Colonic mucosa (tissue), 4 donors: Measurements from ENCODE around the gene GMDS. TPM values are rescaled to one million over a fixed set of nuclear protein-coding genes. Genes with fewer than 3 reads are reported as not detected.

Source experiments
- DNase-seq: peaks from one replicate; pipeline ENCODE4 v3.0.0-alpha.2; 2020
- H3K27ac ChIP-seq: fragments of 200-600 bp; one replicate; pipeline ENCODE4 v1.8.0; 2021
- H3K27me3 ChIP-seq: fragments of 200-600 bp; one replicate; pipeline ENCODE4 v1.8.0; 2021
- H3K36me3 ChIP-seq: fragments of 200-600 bp; one replicate; pipeline ENCODE4 v1.8.0; 2021
- H3K4me1 ChIP-seq: fragments of 200-600 bp; one replicate; pipeline ENCODE4 v1.8.0; 2021; ENCODE audit warnings: mild to moderate bottlenecking
- H3K4me3 ChIP-seq: fragments of 200-600 bp; one replicate; pipeline ENCODE4 v1.8.0; 2021
- H3K9ac ChIP-seq, 2 donors: one replicate each; pipeline ENCODE4 v1.7.0; 2013; ENCODE audit warnings: control low read depth in 2 of 2, low read depth in 2 of 2, low read length in 2 of 2
- H3K9me3 ChIP-seq: fragments of 200-600 bp; one replicate; pipeline ENCODE4 v1.8.0; 2021
- CTCF ChIP-seq: fragments of 200-600 bp; IDR thresholded peaks from one replicate; pipeline ENCODE4 v1.8.0; 2022; ENCODE audit warnings: antibody characterized with exemption, mild to moderate bottlenecking
- intact Hi-C: fragments of 100-400 bp; cut with DNase I; formaldehyde crosslinking; loops from one replicate; pipeline ENCODE4 v1.14.1; 2022
- total RNA-seq, 2 donors: library from RNA; stranded (reverse); fragmentation: NEBNext Ultra II Directional in 1 of 2; extraction: Animal tissue kit (Norgen Biotek cat#: 25700) in 1 of 2; gene quantifications; one replicate each; pipeline ENCODE4 v1.2.1, GENCODE V29; 2021
- donor health status: healthy.
- donor health status: DM: no; HTN: no; CAD: no.
- donor health status: DM: no; HTN: no; CAD: no.

The GMDS gene
- total RNA-seq, 2 donors from 2014 or later, result 247 to 272 TPM

- no peak for DNase-seq
- Histone ChIP-seq H3K27ac (no peak overlapping the region), H3K36me3 (no peaks in the 10 kb centered on the region), H3K9ac (no peak overlapping the region), H3K9me3 (no peaks in the 10 kb centered on the region), H3K4me1 (no peaks in the 10 kb centered on the region), H3K4me3 (no peak overlapping the region), H3K27me3 (no peaks in the 10 kb centered on the region)
- intact Hi-C loops, result no loop called here
- no peak for TF ChIP-seq CTCF
Measured at GRCh38 chr6:1747531-1747930, 497.9 kb downstream of the GMDS start.

DNA sequence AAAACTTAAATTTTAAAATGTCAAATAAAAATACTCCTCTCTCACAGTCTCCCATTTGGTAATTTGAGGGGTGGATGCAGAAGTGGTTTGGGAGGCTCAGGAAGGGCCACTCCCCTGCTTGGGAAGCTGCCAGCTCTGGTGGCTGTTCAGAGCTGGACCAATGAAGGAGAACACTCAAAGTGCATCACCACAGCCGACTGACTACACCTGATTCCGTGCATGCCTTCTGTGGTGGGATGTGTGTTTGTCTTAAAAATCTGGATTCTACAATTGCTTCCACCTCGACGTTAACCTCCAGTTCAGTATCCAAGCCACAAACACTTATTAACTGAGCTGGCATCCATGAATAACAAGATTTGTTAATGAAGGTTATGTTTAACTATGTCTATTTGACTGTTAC, 498.4 kb downstream of the GMDS start:
- TF ChIP-seq CTCF, result no peak
- H3K27ac ChIP-seq, result no peak overlapping the region
- no peak for DNase-seq
- intact Hi-C loops, result no loop called here
- no peak overlapping the region for H3K9ac ChIP-seq
- no peak overlapping the region for H3K4me3 ChIP-seq
- H3K36me3 ChIP-seq, result no peaks in the 10 kb centered on the region
- H3K9me3 ChIP-seq, result no peaks in the 10 kb centered on the region
- no peaks in the 10 kb centered on the region for H3K27me3 ChIP-seq
- H3K4me1 ChIP-seq, result no peaks in the 10 kb centered on the region

DNA sequence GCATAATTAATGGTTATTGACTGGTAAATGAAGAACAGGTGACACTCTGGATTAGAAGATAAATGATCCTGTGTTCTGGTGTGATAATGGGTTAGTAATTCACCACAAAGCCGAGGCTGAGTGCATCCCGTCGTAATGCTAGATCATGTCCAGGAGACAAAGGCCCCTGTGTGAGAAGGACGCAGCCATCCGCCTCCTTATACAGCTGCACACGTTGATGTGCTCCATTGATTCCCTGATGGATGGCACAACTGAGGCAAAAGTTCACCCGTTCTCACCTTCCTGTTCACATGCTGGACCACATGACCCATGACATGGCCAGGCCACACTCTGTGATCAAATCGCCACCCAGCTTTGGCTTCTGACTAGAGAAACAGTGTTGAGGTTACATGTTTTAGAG, 499.6 kb downstream of the GMDS start:
- H3K4me3 ChIP-seq, result no peak overlapping the region
- no peaks in the 10 kb centered on the region for H3K27me3 ChIP-seq
- no peak for DNase-seq
- no peaks in the 10 kb centered on the region for H3K36me3 ChIP-seq
- no peak overlapping the region for H3K27ac ChIP-seq
- intact Hi-C loops, result no loop called here
- no peaks in the 10 kb centered on the region for H3K4me1 ChIP-seq
- no peak for TF ChIP-seq CTCF
- no peaks in the 10 kb centered on the region for H3K9me3 ChIP-seq
- H3K9ac ChIP-seq, result no peak overlapping the region

GRCh38 chr6:1744543-1744942, 500.9 kb downstream of the GMDS start:
- no peaks in the 10 kb centered on the region for H3K9me3 ChIP-seq
- no peak for DNase-seq
- H3K27me3 ChIP-seq, result no peaks in the 10 kb centered on the region
- no peaks in the 10 kb centered on the region for H3K4me1 ChIP-seq
- intact Hi-C loops, result no loop called here
- TF ChIP-seq CTCF, result no peak
- H3K4me3 ChIP-seq, result no peak overlapping the region
- no peak overlapping the region for H3K27ac ChIP-seq
- H3K36me3 ChIP-seq, result no peaks in the 10 kb centered on the region
- no peak overlapping the region for H3K9ac ChIP-seq

DNA sequence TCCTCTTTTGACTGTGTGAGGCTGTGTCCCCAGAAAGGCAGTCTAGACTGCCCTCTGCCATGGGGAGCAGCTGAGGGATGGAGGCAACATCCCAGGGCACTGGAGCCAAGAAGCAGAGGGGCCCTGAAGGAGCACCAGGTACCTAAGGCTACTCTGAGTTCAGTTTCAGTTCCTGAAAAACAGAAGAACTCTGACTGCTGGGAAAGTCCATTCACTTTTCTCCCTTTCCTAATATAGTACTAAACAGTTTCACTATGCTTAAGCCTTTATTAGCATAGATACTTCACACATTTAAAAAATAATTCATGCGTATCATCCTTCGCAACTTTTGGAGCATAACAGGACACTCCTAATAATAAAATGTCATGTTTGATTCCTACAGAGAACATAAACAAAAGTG, 505.7 kb downstream of the GMDS start:
- H3K4me1 ChIP-seq, result no peaks in the 10 kb centered on the region
- no peak overlapping the region for H3K4me3 ChIP-seq
- H3K9ac ChIP-seq, result no peak overlapping the region
- no peak for DNase-seq
- intact Hi-C loops, result no loop called here
- no peaks in the 10 kb centered on the region for H3K36me3 ChIP-seq
- H3K9me3 ChIP-seq, result no peaks in the 10 kb centered on the region
- H3K27ac ChIP-seq, result no peak overlapping the region
- no peaks in the 10 kb centered on the region for H3K27me3 ChIP-seq
- no peak for TF ChIP-seq CTCF

DNA sequence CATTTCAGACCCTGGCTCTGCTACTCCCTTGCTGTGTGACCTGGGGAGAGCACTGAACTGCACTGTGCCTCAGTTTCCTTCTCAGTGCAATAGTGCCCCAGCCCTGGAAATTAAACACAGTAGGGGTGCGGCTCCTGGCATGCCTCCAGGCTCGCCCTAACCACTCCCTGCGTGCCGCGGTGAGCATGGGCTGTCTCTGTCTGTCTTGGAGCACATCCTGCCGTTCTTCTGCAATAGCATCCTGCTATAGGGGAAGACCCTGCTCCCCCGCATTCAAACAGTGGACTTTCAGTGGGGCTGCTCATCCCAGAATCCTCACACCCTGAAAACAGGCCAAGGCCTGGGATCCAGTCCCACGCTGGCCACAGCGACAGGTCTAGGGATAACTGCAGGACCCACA, 506.2 kb downstream of the GMDS start:
- Histone ChIP-seq H3K4me3 (no peak overlapping the region), H3K27me3 (no peaks in the 10 kb centered on the region), H3K9me3 (no peaks in the 10 kb centered on the region), H3K4me1 (no peaks in the 10 kb centered on the region), H3K9ac (no peak overlapping the region), H3K36me3 (no peaks in the 10 kb centered on the region), H3K27ac (no peak overlapping the region)
- DNase-seq, result no peak
- intact Hi-C loops, result no loop called here
- no peak for TF ChIP-seq CTCF
